Adrenal gland (tissue), 5 donors: ENCODE results near the gene ADGB.

Experiments used
- CTCF ChIP-seq, 6 experiments: fragments of 450-650 bp in 4 of 6; fragments of 200-600 bp in 2 of 6; sonication (generic) in 1 of 6; IDR thresholded peaks; 1 replicate in 5 of 6; 2 replicates in 1 of 6; pipeline versions ENCODE4 v1.5.1 to v1.8.0; 2016 to 2021; ENCODE audit warnings: antibody characterized with exemption in 6 of 6, mild to moderate bottlenecking in 2 of 6, moderate library complexity in 1 of 6
- POLR2A ChIP-seq, 2 donors: fragments of 450-650 bp; IDR thresholded peaks; one replicate each; pipeline ENCODE4 v1.6.1; 2017; ENCODE audit warnings: antibody characterized with exemption in 2 of 2, mild to moderate bottlenecking in 2 of 2, moderate library complexity in 1 of 2
- donor health status: DM: no; HTN: no; CAD: no.

GRCh38 chr6:146859206-146859605, 260.4 kb downstream of the ADGB start:
- TF ChIP-seq CTCF (IDR thresholded peaks at IDR 0.05), result no peak
- no peak for TF ChIP-seq POLR2A (IDR thresholded peaks at IDR 0.05)
